Hippocampal formation (tissue), 2 donors: ENCODE data around the gene PDZRN3.

ENCODE experiments used
- DNase-seq, 2 donors: peaks; one replicate each; lab custom pipeline; 2025; lab: John Stamatoyannopoulos, UW

PDZRN3 gene

GRCh38 chr3:73419179-73419803, 205.4 kb downstream of the PDZRN3 start:
- no peak for DNase-seq

DNA sequence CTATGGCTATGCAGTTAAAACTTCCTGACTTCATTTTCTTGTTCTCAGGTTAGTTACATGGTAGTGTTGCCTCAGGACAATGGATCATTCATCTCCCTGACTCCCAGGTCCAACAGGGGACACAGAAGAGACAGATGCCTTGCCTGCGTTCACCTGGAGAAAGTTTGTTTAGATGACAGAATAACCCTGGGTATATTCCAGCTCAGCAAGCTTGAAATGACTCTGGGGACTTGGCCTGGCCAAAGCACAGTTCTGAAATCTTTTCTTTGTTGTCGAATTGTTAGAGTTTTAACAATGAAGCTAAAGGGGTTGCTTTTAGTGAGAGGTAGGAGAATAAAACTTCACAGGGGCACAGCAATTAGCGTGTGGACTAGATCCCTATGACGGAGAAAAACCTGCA, 206.1 kb downstream of the PDZRN3 start:
- DNase-seq = no peak

DNA sequence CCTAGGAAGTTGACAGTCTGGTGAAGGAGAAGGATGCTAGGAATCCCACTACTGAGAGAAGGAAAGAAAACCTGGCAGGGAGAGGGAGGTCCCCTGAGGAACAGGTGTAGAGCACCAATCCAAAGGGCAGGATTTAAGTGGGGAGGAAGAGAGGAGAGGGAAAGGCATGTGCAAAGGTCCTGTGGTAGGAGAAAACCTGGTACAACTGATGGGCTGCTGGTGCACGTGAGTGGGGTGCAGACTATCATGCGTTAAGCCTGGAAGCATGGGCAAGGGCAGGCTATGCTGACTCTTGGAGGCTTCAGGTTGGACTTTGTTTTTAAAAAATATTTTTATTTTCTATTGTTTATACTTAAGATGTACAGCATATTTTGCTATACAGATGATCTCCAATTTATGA, 209.6 kb downstream of the PDZRN3 start:
- no peak for DNase-seq

DNA sequence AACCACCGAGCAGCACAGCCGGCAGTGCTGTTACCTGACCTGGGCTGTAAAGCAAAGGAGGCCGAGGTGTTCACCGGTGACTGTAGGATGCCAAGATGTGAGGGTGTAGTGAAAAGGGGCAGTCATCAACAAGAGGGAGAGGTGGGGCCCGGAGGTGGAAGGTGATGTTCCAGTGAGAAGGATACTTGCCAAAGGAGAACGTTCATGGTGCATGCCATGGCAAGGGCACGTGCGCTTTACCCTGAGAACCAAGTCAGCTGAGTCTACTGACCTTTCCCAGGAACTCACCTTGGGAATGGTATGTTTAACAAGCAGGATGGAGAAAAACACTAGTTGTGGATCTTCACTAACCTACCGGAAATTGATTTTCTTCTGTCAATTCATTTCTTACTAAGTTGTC, 211.1 kb downstream of the PDZRN3 start:
- no peak for DNase-seq

DNA sequence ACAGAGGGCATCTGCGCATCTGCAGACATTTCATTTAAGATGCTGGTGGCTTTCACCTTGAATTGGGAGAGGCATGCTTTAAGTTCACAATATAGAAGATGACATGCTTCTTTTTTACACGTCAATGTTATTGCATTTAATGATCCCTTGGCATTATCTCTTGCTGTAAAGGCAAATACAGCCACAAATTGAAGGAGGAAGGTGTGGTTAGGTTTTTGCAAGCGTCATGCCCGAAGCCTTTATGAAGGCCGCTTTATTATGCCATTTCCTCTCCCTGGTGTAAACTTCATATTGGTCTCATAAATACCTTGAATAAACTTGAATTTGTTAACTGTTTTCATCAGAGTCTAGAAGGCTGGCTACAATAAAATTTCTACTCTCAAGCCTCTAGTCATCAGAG, 212.7 kb downstream of the PDZRN3 start:
- DNase-seq = no peak

DNA sequence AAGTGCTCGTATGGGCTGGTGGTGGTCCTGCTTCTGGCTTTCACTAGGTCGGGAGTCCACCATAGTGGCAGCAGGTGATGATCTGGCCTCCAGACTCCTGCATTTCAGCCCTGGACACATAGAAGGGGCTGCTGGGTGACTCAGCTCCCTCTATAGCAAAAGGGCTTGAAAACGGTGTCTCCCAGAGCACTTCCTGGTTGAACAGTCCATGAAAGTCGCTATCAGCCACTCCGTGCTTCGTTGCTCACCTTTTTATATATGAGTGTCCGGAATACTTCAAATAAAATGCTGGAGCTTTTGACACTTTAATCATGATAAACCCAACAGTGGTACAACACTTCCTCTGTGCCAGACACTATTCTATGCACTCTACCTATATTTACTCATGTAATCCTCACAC, 213.2 kb downstream of the PDZRN3 start:
- no peak for DNase-seq

DNA sequence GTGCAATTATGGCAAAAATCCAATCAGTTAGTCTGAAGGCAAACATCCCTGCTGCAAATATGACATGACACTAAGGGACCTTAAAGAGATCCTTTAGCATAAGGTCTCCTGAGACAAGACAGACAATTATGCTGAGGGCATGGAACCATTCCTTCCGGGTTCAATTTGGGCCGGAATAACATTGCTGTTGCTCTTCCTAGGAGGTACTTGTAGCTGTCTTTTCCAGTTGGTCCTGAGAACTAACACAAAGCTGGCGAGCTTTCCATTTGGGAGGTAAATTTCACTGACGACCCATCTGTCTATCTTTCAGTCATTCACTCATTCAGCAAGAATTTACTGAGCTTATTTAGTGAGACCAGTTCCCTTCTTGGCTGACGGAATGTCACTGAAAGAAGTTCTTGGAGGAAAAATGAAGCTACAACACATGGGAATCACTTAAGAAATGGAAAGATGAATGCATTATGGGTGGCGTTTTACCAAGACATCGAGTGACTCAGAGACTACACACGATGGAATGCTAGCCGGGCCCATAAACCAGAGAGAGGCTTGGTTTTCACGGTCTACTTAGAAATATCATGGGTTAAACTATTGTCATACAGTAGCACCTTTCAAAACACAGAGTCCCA, 215.5 kb downstream of the PDZRN3 start:
- no peak for DNase-seq

GRCh38 chr3:73408634-73409033, 216.1 kb downstream of the PDZRN3 start:
- DNase-seq = no peak

DNA sequence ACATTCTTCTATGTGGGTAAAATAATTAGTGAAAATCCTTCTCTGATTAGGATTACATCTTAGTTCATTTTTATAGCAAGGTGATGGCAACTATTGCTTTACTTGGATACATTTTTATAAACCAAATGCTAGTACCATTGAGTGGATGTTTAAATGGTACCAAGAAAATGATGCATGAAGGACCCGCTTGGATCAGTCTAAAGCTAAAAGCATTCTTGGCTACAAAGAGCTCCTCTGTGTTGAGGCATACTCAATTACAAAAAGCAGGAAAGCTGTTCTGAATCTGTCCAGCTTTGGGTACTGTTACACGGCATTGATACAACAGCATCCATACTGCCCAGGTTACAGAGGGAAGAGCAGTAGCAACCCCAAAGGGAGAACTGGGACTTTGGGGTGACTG, 217.2 kb downstream of the PDZRN3 start:
- DNase-seq = no peak

DNA sequence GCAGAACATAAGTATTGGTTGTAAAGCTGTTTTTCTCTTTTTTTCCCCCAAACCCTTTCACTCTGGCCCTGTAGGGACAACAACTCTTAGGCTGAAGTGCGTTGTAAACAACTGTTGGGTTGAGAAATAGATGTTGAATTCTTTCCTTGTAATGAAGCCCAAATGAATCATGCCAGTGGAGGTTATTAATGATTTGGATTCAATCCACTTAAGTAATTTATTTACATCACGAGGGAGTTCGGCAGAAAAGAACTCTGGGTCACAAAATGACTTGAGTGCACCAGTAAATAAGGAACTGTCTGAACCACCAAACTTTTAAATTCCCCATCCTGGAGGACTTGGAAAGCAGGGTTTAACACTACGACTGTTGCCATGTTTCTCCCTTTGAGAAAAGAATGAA, 218.9 kb downstream of the PDZRN3 start:
- DNase-seq = no peak

DNA sequence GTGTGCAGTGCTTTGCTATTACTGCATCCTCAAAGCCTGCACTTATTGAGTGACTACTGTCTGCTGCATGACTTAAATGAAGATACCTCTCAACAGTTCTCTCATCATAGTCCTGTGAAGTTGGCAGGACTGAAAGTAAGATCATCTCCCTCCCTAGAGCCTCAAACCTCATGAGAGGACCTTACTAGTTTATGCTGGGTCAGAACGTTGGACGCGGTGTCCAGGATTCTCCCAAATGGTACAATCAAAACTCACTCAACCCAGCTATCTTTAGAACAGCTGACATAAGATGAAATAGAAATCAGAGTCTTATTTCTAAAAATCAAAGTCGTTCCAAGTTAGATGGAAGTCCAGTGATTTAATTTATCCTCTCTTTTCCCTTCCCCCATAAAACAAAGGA, 219.7 kb downstream of the PDZRN3 start:
- DNase-seq = no peak

GRCh38 chr3:73404435-73404834, 220.3 kb downstream of the PDZRN3 start:
- no peak for DNase-seq

- DNase-seq = no peak
Observed at GRCh38 chr3:73403444-73403843, 221.3 kb downstream of the PDZRN3 start.

- DNase-seq = no peak
Observed at GRCh38 chr3:73401616-73402279, 223.0 kb downstream of the PDZRN3 start.

DNA sequence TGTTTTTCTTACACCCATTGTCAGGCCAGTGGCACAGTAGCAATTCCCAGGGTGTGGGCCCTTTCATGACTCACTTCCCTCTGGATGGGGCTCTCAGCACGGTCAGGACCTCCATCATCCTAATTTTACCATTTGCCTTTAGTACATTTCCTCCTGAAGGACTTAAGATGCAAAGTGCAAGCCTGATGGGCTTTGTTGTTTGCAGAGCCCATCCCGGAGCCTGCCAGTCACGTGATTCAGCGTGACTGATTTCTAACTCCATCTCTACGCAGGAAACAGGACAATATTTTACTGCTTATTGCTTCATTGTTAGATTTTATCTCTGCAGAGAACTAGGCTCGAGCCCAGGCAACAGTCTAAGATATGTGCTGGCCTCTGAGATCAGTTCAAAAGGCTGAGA, 223.7 kb downstream of the PDZRN3 start:
- DNase-seq = no peak

DNA sequence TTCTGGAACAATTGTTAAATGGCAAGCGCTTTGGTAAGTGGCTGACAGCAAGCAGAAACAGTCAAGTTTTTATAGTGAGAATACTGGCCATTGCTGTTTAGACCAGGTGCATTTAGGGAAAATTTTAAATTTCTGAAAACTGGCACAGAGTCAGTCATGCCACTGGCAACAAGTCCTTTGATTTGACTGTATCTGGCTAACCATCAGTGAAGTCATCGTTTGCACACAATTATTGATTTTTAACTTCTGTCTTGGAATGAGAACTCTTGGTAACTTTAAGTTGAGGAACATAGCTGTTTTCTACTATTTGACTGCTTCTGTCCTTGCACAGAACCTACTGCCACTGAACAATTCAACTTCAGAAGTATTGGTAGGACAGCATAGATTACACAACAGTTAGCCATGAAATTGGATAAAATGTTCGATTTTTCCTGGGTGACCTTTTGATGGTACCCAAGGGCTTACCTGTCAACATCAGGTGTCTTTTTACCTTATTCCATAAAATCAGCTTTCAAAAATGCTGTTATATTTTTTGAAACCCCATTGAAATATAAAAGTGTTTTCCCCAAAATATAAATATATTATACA, 225.0 kb downstream of the PDZRN3 start:
- no peak for DNase-seq

DNA sequence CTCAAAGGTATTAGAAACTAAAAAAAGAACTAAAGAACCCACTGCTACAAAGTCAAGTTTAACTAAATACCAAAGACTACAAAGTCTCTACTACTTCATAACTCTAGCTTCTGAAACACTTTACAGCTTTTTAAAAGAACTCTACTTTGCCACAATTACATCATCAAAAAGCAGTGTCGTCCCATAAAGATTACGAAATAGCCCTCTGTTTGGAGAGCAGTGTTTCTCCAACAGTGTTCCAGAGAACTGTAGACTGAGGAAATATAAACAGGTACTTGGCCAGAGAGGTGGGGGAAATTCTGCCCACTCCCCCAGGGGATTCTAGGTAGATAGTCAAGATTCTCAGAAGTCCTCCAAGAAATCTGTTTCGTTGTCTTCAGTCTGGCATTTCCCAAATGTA, 225.6 kb downstream of the PDZRN3 start:
- no peak for DNase-seq

DNA sequence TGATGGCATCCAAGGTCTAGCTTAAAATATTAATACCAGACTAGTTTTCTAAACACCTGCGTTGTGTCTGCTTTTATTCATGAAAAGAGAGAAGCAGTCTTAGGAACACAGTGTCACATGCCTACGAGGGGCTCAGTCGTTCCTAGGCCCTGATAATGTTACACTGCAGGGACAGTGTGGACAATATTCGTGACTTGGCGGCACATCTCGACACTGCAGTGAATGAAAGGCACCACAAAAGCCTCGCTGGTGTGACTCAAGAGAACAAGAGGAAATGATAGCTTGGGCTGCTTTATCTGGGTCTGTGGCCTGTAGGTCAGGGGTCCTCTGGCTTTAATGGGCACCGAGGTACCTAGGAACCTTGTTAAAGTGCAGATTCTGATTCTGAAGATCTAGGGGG, 226.7 kb downstream of the PDZRN3 start:
- DNase-seq = no peak

- no peak for DNase-seq
Observed at GRCh38 chr3:73394240-73394639, 230.5 kb downstream of the PDZRN3 start.

DNA sequence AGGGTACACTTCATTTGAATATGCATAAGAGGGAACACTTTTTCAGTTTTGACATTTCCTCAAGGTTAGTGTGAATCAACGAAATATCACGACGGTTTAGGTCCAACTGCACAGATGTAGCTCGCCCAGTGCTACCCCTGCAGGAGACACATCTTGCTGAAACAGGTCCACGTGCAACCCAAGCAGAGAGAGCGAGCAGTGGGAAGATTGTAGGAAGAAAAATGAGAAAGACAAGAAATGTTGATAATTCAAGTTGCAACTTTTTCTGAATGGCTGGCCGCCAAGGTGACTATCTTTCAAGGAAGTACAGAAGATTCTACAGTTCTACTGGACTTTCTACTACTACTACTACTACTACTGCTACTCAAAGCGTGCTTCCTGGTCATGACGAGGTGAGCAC, 231.7 kb downstream of the PDZRN3 start:
- DNase-seq = no peak

DNA sequence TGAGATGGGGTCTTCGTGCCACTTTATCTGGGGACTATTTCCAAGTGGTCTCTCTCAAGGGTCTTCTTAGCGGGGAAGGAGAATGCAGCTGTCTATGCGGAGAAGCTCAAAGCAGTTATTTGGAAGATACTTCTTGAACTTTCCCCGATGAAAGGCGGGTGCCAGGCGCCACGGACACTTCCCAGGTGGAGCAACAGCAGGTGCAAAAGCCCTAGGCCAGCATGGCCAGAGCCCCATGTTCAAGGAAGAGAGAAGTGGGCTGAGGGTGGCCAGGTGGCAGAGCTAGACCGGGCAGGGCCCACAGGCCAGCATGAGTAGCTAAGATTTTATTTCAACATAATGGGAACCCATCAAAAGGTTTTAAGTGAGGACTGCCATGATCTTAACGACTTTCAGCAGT, 232.8 kb downstream of the PDZRN3 start:
- DNase-seq = no peak

GRCh38 chr3:73389928-73390327, 234.8 kb downstream of the PDZRN3 start:
- no peak for DNase-seq

DNA sequence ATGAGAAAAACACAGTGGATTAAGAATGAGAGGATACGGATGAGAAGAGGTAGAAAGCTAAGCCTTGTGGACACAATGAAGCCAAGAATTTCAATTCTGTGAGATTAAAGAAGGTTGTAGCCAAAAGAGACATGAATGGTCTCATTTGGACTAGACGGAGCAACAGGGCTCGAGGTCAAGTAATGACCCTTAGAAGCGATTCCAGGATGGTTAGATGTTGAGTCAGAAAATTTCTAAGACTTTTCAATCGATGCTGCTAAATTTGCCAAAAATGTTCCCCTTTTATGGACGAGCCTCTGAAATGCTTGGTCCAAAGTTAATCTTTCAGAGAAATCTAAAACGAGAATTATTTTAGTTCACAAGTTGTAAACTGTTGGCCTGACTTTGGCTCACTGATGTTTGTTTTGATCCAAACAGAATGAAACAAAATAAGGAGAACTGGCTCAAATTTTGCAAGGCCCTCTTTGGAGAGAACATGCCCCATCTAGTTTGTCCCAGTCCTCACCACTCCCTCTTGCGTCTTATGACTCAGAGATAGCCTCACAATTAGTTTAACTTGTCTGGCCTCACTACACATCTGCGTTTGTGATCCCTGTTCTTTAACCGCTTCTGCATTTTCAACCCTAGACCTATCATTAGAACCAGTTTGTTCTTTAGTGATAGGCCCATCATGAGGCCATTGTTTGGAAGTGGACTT, 235.5 kb downstream of the PDZRN3 start:
- no peak for DNase-seq
